ENCODE data around the gene SH3PXD2A.

The SH3PXD2A gene

DNA sequence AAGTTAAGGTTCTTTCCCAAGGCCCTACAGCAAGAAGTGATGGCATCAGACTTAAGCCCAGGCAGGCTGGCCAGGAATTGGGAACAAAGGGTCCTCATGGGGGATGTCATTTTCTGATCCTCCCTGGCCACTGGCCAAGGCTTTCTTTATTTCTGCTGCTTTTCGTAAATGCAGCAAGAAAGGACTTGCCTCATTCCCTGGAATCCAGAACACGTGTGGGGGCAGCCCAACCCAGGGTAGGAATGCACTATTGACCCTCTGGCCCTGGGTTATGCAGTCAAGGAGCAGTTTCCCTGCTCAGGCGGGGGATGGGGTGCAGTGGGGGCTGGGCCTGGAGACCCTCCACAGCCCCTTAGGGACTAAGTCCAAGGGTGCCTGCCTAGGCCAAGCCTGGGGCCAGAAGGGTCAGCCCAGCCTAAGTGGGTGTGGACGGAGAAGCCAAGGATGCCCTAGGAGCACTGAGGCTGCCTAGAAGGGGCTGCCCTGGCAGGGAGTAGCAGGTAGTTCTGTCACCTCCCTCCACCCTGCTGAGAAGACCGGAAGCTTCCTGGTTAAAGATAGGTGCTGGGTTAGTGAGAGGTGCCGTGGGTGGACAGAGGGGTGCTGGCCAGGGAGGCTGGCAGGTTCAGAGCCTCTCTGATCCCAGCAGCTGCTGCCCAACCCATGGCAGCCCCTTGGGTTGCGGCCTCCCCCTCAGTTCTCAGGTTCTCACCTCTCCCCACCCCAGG, 179.2 kb downstream of the SH3PXD2A start:
- H3K4me3 ChIP-seq (replicated peaks in 1 of 2; ENCODE audit: low read depth in 2 of 2, low read length in 2 of 2), result peak overlapping the region in 1 of 2 donors; percentile 74
- TF ChIP-seq, protein P1, sequence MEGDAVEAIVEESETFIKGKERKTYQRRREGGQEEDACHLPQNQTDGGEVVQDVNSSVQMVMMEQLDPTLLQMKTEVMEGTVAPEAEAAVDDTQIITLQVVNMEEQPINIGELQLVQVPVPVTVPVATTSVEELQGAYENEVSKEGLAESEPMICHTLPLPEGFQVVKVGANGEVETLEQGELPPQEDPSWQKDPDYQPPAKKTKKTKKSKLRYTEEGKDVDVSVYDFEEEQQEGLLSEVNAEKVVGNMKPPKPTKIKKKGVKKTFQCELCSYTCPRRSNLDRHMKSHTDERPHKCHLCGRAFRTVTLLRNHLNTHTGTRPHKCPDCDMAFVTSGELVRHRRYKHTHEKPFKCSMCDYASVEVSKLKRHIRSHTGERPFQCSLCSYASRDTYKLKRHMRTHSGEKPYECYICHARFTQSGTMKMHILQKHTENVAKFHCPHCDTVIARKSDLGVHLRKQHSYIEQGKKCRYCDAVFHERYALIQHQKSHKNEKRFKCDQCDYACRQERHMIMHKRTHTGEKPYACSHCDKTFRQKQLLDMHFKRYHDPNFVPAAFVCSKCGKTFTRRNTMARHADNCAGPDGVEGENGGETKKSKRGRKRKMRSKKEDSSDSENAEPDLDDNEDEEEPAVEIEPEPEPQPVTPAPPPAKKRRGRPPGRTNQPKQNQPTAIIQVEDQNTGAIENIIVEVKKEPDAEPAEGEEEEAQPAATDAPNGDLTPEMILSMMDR (IDR thresholded peaks at IDR 0.05; ENCODE audit: low read depth, low read length), result no peak
- DNase-seq (ENCODE audit: low read depth in 2 of 2), result peak; percentile 89 to 90

DNA sequence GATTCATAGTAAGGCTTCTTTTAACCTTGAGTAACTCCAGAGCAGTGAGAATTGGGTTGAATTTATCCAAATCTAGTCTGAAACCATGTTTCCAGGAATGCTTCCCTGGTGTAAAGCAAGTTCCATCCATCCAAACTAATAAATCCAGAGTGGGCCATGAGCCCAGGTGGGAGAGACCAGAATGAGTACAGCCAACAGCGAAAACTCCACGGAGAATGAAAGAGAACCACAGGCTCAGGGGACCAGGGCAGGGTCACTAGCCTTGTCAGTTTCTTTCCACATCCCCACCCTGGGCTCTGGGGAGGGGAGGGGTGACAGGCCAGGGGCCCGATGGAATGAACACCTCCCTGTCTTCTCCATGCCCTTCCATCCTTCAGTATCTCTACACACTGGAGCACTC, 181.8 kb downstream of the SH3PXD2A start:
- no peak overlapping the region for H3K4me3 ChIP-seq (replicated peaks in 1 of 2; ENCODE audit: low read depth in 2 of 2, low read length in 2 of 2)
- no peak for DNase-seq (ENCODE audit: low read depth in 2 of 2)
- TF ChIP-seq, protein P1 (IDR thresholded peaks at IDR 0.05; ENCODE audit: low read depth, low read length), result no peak

DNA sequence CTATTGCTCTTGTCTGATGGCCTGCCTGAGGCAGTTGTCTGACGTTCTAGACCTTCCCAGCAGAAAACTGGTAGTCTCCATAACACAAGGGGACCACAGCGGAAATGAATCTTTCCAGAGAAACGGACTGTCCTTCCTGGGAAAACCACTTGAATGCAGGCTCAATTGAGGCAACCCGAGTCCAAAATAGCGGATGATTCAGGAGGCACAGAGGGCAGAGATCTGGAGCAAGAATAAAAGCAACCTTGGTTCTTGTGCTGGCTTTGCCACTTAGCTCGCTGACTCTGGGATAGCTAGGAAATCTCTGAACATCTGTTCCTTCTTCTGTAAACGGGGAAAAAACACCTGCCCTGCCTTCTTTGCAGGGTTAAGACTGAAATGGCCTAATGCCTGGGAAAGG, 183.0 kb downstream of the SH3PXD2A start:
- H3K4me3 ChIP-seq (replicated peaks in 1 of 2; ENCODE audit: low read depth in 2 of 2, low read length in 2 of 2), result no peak overlapping the region
- TF ChIP-seq, protein P1 (IDR thresholded peaks at IDR 0.05; ENCODE audit: low read depth, low read length), result no peak
- no peak for DNase-seq (ENCODE audit: low read depth in 2 of 2)

DNA sequence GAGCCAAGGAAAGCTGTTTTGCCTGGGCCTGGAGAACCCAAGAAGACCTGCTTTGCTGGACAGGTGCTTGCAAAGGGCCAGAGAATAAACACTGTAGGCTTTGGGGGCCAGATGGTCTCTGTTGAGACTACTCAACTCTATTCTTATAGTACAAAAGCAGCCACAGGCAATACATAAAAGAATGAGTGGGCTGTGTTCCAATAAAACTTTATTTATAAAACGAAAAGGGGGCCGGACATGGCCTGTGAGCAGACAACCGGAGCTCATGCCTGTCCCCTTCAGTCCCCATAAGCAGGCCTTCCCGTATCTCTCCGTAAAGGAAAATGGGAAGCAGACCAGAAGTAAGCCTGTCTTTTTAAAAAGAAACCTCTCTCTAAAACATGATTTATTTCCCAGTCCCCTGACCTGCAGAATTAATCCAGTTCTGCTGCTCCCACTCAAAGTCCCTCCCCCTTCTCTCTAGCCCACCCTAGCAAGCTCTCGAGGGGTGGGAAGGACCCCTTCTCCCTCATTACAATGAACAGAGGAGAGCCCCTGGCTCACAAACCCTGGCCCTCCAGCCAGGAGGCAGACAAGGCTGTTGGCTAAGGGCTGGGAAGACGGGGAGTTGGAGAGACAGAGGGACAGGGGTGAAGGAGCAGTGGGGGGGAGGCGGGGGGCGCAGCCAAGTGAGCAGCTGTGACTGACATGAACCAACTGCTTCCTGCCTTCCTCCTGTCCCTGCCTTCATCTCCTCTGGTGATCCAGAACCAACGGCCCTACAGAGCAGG, 184.1 kb downstream of the SH3PXD2A start:
- no peak for DNase-seq (ENCODE audit: low read depth in 2 of 2)
- H3K4me3 ChIP-seq (replicated peaks in 1 of 2; ENCODE audit: low read depth in 2 of 2, low read length in 2 of 2), result no peak overlapping the region
- TF ChIP-seq, protein P1 (IDR thresholded peaks at IDR 0.05; ENCODE audit: low read depth, low read length), result no peak

DNA sequence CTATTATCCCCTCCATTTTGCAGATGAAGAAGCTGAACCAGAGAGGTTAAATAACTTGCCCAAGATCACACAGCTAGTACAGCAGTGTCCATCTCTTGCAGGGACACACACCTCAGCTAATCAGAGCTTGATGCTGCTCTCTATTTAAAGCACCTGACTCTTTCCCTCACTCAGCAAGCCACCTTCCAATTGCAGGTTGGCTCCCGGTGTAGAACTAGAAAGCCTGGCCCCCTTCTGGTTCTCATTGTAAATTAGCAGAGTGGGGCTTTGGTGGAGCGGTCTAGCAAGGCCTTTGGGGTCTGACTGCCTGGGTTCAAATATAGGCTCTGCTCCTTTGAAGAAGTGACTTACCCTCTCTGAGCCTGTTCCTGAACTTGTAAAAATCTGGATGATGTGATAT, 185.4 kb downstream of the SH3PXD2A start:
- TF ChIP-seq, protein P1 (IDR thresholded peaks at IDR 0.05; ENCODE audit: low read depth, low read length), result no peak
- DNase-seq (ENCODE audit: low read depth in 2 of 2), result no peak
- H3K4me3 ChIP-seq (replicated peaks in 1 of 2; ENCODE audit: low read depth in 2 of 2, low read length in 2 of 2), result no peak overlapping the region

DNA sequence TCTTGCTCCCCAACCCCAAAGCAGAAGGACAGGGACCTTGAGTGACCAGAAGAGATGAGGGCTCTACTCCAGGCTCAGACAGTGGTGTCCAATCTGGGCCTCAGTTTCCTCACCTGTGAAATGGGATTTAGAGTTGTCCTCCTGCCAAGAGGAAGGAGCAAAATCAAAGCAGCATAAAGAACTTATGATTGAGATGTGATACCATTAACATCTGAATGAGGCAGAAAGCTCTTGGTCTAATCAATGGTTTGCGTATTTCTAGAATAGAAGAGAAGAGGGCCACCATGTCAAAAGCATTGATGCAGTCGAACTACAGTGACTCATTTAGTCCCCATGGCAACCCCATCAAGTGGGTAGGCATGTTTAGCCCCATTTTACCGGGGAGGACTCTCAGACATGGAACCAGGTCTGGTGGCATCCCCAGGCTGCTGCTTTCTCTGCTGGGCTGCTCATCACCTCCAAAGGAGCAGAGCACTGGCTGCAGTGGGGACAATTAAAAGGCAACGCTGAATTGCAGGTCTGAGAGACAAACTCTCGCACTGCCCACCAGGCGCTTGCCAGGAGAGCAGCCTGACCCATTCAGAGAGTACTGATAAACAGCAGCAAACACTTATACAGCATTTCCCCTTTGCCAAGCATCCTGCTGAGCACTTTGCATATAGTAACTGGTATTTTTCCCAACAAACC, 186.0 kb downstream of the SH3PXD2A start:
- H3K4me3 ChIP-seq (replicated peaks in 1 of 2; ENCODE audit: low read depth in 2 of 2, low read length in 2 of 2), result no peak overlapping the region
- peak in 1 of 2 donors; percentile 28 for DNase-seq (ENCODE audit: low read depth in 2 of 2)
- TF ChIP-seq, protein P1 (IDR thresholded peaks at IDR 0.05; ENCODE audit: low read depth, low read length), result no peak

Data from cardiac fibroblast (primary cell).